IgD-negative memory B cell (primary cell): ENCODE measurements around the gene GFER. TPM values are rescaled to one million over a fixed set of nuclear protein-coding genes. Genes with fewer than 3 reads are reported as not detected.

ENCODE experiments used
- H3K27ac Mint-ChIP-seq, 3 donors: one replicate each; pipeline ENCODE4 v1.8.0; 2020 to 2022; ENCODE audit warnings: mild to moderate bottlenecking in 3 of 3, mixed read lengths in 3 of 3, moderate library complexity in 1 of 3
- H3K27me3 Mint-ChIP-seq: one replicate; pipeline ENCODE4 v1.8.0; 2021; ENCODE audit warnings: mixed read lengths
- H3K36me3 Mint-ChIP-seq: one replicate; pipeline ENCODE4 v1.8.0; 2020; ENCODE audit warnings: mild to moderate bottlenecking, mixed read lengths
- H3K4me1 Mint-ChIP-seq, 3 donors: one replicate each; pipeline ENCODE4 v1.8.0; 2020 to 2022; ENCODE audit warnings: mixed read lengths in 3 of 3, mild to moderate bottlenecking in 1 of 3
- H3K4me3 Mint-ChIP-seq, 4 donors: one replicate each; pipeline ENCODE4 v1.8.0; 2020 to 2022; ENCODE audit warnings: mild to moderate bottlenecking in 4 of 4, mixed read lengths in 4 of 4, moderate library complexity in 3 of 4
- H3K9me3 Mint-ChIP-seq, 3 donors: one replicate each; pipeline ENCODE4 v1.8.0; 2020 to 2021; ENCODE audit warnings: mixed read lengths in 3 of 3, mild to moderate bottlenecking in 1 of 3
- polyA plus RNA-seq: library from polyadenylated mRNA; unstranded; fragments of 300-500 nt; fragmentation: Illumina TruSeq; gene quantifications from one replicate; pipeline ENCODE4 v1.2.3, GENCODE V29; 2021

The GFER gene
- polyA plus RNA-seq, 1 donor from 2014 or later: 39.0 TPM

DNA sequence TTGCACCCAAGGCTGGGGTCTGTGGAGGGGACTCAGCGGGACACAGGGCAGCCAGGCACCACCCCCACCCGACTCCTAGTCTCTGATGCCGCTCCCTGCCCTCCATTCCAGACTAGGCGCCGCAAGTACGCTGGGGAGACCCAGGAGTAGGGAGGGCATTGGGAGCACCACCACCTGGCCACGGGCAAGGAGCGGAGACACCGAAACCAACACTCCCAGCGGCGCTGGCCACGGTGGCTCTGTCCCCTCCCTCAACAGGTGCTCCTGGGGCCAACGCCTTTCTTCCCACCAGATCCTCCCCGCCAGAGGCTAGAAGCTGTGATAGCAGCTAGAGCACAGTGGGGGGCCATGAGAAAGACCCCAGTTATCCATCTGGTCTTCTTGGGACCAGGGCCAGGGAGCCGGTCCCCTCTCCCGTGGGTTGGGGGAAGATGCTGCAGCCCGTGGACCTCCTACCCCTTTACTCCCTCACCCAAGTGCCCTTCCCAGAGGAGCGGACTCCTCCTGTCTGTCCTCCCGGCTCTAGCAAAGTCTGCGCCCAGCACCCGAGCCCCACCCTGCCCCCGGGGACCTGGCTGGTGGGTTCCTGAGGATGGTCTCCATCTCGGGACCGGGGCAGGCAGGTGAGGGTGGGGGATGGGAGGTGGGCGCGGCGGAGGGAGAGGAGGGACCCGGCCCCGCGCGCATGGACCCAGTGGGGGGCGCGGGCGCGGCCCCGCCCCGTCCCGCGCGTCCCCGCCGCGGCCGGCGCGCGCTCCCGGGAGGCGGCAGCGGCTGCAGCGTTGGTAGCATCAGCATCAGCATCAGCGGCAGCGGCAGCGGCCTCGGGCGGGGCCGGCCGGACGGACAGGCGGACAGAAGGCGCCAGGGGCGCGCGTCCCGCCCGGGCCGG lies 5.5 kb downstream of the GFER start, which contains the start of gene SYNGR3:
Gene SYNGR3 (plus strand): TSS at position 762 of the 892 bp plus-strand sequence. CDS start 133 bp downstream, outside the sequence.
- Mint-ChIP-seq H3K27me3 (no peaks in the 10 kb centered on the region), H3K4me3 (peak within 1 kb of the TSS; percentile 79 to 95 (median 90)), H3K27ac (peak within 1 kb of the TSS; percentile 95 to 99 (median 98)), H3K36me3 (no peaks in the 10 kb centered on the region), H3K4me1 (peaks cover 10 to 16% (median 13%) of the 10 kb centered on the region in 3 donors), H3K9me3 (no peaks in the 10 kb centered on the region)

DNA sequence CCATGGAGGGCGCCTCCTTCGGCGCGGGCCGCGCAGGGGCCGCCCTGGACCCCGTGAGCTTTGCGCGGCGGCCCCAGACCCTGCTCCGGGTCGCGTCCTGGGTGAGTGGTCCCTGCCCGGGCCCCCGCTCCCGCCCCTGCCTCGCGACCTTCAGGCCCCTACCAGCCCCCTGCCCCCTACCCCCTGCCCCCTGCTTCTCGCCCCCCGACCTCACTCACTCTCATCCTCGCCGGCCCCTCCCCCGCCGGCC lies 6.0 kb downstream of the GFER start:
- Mint-ChIP-seq H3K4me3 (no peak overlapping the region), H3K27me3 (no peaks in the 10 kb centered on the region), H3K9me3 (no peaks in the 10 kb centered on the region), H3K4me1 (peaks cover 10 to 13% (median 13%) of the 10 kb centered on the region in 3 donors), H3K36me3 (no peaks in the 10 kb centered on the region), H3K27ac (no peak overlapping the region)

DNA sequence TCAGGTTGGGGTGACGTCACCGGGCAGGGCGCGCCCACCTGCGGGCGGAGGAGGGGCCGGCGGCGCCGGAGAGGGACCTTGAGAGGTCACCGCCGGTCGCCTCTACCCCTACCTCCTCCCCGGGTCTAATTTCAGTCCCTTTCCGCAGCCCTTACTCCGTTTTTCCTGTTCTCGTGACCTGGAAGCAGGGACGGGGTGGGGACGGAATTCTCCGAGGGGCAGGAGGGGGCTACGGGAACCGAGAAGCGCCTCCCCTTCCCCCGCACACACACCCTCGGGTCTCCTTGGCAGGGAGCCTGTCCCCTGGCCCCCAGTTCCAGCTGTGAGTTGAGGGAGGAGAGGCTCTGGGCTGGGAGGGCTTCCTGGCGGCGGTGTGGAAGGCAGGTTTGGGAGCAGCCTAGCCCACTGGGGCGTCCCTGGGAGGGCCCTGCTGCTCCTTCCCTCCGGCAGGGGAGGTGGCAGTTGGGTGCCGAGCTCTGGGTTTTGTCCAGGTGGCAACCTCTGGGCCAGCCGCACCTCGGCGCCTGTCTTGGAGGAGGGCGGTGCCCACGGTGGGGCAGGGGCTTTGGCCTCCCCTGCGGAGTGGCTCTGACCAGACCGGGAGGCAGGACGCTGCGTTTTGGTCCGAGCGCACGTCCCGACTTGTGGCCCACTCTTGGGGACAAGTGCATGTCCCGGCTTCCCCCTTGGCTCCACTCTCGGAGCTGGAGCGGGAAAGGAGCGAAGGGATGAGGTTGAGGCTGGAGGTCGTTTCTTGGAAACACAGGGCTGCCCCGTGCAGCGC lies 6.5 kb downstream of the GFER start:
- peak overlapping the region; percentile 79 to 95 (median 92) for H3K4me3 Mint-ChIP-seq
- H3K36me3 Mint-ChIP-seq: no peaks in the 10 kb centered on the region
- H3K27me3 Mint-ChIP-seq: no peaks in the 10 kb centered on the region
- H3K4me1 Mint-ChIP-seq: peaks cover 10 to 13% (median 13%) of the 10 kb centered on the region in 3 donors
- H3K27ac Mint-ChIP-seq: peak overlapping the region; percentile 95 to 99 (median 98)
- H3K9me3 Mint-ChIP-seq: no peaks in the 10 kb centered on the region

DNA sequence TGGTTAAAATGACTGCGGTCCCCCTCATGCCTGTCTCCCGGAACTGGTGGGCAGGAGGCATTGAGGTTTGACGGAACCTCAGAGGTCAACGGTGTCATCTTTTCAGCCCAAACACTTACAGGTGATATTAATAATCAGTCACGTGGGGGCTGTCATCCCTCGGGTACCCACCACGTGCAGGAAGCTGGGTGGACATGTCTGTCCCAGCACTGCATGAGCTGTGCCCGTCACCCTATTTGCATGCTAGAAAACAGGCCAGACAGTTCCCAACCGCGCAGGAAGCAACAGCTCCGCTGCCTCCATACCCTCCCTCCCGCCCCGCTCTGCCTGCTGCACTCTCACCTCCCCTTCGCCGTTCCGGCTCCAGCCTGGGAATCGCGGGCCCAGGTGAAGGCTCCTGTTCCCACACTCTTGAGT lies 7.2 kb downstream of the GFER start:
- Mint-ChIP-seq H3K4me1 (peaks cover 10 to 13% (median 13%) of the 10 kb centered on the region in 3 donors), H3K27me3 (no peaks in the 10 kb centered on the region)

DNA sequence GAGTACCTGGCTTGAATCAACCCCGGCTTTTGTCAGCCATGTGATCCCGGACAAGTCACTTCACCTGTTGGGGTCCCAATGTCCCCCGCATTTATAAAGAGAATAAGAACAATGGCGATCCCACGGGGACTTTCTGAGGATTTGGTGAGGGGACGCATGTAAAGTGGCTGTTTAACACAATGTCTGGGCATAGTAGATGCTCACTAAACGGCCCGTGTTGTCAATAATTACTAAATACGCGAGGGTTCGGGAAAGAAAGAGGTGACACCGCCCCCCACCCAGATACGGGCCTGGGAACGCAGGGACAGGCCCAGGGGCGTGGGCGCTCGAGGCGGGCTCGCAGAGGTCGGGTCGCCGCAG lies 7.6 kb downstream of the GFER start:
- H3K36me3 Mint-ChIP-seq: no peaks in the 10 kb centered on the region
- H3K27ac Mint-ChIP-seq: peak overlapping the region; percentile 95 to 99 (median 98)
- peak overlapping the region; percentile 79 to 95 (median 92) for H3K4me3 Mint-ChIP-seq

More for the DNA sequence above, 7.2 kb downstream of the GFER start:
- H3K9me3 Mint-ChIP-seq: no peaks in the 10 kb centered on the region
- peak overlapping the region; percentile 95 to 99 (median 98) for H3K27ac Mint-ChIP-seq
- no peaks in the 10 kb centered on the region for H3K36me3 Mint-ChIP-seq
- peak overlapping the region; percentile 79 to 95 (median 92) for H3K4me3 Mint-ChIP-seq

DNA sequence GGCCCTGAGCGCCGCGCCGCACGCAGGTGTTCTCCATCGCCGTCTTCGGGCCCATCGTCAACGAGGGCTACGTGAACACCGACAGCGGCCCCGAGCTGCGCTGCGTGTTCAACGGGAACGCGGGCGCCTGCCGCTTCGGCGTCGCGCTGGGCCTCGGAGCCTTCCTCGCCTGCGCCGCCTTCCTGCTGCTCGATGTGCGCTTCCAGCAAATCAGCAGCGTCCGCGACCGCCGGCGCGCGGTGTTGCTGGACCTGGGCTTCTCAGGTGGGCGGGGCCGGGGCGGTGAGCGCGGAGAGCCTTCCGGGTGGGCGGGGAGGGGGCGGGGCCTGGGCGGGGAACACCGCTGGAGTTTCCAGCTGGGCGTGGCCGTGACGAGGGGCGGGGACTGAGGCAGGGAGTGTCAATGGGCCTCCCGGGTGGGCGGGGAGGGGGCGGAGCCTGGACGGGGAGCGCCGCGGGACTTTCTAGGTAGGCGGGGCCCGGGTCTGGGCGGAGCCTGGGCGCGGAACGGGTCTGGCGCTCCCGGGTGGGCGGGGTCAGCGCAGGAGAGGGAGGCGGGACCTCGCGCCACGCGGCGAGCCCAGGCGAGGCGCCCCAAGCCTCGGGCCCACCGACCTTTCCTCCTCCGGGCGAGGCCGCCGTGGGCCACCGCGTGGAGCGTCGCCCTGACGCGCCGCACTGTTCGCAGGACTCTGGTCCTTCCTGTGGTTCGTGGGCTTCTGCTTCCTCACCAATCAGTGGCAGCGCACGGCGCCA lies 8.1 kb downstream of the GFER start:
- Mint-ChIP-seq H3K4me1 (peaks cover 10 to 13% (median 13%) of the 10 kb centered on the region in 3 donors), H3K9me3 (no peaks in the 10 kb centered on the region), H3K27me3 (no peaks in the 10 kb centered on the region), H3K27ac (peak overlapping the region; percentile 95 to 99 (median 98)), H3K4me3 (peak overlapping the region; percentile 79 to 95 (median 92)), H3K36me3 (no peaks in the 10 kb centered on the region)

More for the DNA sequence above, 7.6 kb downstream of the GFER start:
- H3K4me1 Mint-ChIP-seq: peaks cover 10 to 13% (median 13%) of the 10 kb centered on the region in 3 donors
- no peaks in the 10 kb centered on the region for H3K9me3 Mint-ChIP-seq
- no peaks in the 10 kb centered on the region for H3K27me3 Mint-ChIP-seq

DNA sequence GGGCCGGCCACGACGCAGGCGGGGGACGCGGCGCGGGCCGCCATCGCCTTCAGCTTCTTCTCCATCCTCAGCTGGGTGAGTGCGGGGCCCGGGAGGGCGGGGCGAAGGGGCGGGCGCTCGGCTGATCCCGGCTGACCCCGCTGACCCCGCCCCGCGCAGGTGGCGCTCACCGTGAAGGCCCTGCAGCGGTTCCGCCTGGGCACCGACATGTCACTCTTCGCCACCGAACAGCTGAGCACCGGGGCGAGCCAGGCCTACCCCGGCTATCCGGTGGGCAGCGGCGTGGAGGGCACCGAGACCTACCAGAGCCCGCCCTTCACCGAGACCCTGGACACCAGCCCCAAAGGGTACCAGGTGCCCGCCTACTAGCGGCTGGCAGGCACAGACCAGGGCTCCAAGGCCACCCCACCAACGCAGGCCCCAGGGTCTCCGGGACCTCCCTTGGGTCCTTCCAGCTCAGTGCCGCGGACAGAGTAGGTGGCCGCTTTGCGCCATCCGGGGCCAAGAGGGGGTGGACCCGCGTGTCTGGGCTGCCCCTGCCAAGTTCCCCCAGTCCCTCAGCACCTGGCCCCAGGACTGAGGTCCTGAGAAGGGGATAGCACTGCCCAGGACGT lies 8.8 kb downstream of the GFER start:
- Mint-ChIP-seq H3K4me1 (peaks cover 10 to 13% (median 13%) of the 10 kb centered on the region in 3 donors), H3K36me3 (no peaks in the 10 kb centered on the region), H3K4me3 (no peak overlapping the region), H3K9me3 (no peaks in the 10 kb centered on the region), H3K27ac (peak overlapping the region in 2 of 3 donors; percentile 71 to 84), H3K27me3 (no peaks in the 10 kb centered on the region)

DNA sequence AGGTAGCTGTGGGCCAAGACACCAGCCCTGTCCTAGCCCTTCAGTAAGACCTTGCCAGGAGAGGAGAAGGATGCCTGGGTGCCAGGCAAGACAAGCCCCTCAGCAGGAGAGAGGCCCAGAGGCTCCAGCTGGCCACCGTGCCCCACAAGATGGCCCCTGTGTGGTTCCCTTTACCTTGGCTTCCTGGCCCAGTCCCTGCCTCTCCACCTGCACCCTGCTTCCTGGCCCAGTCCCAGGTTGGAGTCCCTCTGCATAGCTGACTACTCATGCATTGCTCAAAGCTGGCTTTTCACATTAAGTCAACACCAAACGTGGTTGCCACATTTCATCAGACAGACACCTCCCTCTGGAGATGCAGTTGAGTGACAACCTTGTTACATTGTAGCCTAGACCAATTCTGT lies 9.7 kb downstream of the GFER start:
- H3K36me3 Mint-ChIP-seq: peaks cover 1% of the 10 kb centered on the region
- peaks cover 10 to 13% (median 10%) of the 10 kb centered on the region in 3 donors for H3K4me1 Mint-ChIP-seq
- H3K4me3 Mint-ChIP-seq: peak overlapping the region in 2 of 4 donors; percentile 30 to 49
- no peaks in the 10 kb centered on the region for H3K27me3 Mint-ChIP-seq
- H3K9me3 Mint-ChIP-seq: no peaks in the 10 kb centered on the region
- H3K27ac Mint-ChIP-seq: peak overlapping the region; percentile 48 to 84 (median 71)

DNA sequence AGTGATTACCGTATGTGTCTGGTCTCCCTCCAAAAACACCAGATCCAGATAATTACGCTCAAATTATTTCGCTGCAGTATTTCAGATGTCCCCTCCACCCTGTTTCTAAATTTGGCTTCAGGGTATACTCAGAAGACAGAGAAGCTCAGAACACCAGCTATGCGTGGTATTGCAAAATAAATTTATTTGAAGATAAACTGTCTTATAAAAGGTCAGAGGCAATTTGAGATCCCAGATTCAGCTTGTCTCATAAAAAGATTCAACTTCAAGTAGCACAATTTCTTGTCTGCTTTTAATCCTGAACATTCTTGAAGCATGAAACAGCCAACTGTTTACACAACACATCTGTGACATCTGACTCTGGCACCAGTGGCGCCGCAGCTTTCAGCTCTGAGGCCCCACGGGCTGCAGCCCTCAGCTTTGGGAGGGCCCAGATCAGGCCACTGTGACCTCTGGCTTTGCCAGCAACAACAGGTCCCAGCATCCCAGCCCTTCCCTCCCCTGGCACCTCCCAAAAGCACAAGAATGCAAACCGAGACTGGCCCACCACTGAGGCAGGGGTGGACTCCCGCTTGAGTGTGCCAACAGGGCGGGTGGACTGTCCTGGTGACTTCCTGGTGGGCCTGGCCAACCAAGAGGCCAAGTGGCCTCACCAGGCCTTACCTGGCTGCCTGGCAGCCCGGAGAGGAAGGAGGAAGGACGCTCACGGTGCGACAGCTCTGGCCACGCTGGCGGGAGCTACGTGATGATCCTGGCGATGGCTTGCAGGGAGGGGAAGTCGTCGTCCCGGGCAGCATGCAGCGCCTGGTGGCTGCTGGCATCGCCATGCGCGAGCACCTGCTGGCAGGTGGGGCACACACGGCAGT lies 13.7 kb downstream of the GFER start:
- no peaks in the 10 kb centered on the region for H3K27me3 Mint-ChIP-seq
- H3K4me1 Mint-ChIP-seq: peaks cover 0 to 3% (median 2%) of the 10 kb centered on the region in 3 donors
- H3K9me3 Mint-ChIP-seq: no peaks in the 10 kb centered on the region
- H3K27ac Mint-ChIP-seq: peak overlapping the region in 2 of 3 donors; percentile 39 to 83
- H3K4me3 Mint-ChIP-seq: no peak overlapping the region
- peaks cover 1% of the 10 kb centered on the region for H3K36me3 Mint-ChIP-seq

DNA sequence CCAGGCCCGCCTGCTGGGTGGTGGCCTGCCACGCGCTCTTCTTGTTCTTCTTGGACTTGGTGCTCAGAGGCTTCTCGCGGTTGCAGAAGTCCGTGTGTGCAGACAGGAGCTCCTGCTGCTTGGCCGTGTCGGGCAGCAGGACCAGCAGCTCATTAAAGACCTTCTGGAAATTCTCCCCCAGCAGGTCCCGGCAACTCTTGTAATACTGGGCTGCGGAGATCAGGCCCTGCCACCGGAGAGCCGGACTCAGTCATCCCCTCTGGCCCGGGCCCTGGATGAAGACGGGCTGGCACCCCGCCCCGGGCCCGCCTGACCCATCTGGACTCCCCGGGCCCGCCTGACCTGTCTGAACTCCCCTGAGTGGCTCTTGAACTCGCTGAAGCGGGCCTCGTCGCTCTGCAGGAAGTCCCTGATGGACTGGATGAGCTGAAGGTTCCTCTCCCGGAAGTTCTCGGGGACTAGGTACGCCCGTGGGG lies 14.4 kb downstream of the GFER start:
- Mint-ChIP-seq H3K36me3 (peaks cover 1% of the 10 kb centered on the region), H3K4me3 (no peak overlapping the region), H3K27ac (peak overlapping the region in 2 of 3 donors; percentile 67 to 83)

DNA sequence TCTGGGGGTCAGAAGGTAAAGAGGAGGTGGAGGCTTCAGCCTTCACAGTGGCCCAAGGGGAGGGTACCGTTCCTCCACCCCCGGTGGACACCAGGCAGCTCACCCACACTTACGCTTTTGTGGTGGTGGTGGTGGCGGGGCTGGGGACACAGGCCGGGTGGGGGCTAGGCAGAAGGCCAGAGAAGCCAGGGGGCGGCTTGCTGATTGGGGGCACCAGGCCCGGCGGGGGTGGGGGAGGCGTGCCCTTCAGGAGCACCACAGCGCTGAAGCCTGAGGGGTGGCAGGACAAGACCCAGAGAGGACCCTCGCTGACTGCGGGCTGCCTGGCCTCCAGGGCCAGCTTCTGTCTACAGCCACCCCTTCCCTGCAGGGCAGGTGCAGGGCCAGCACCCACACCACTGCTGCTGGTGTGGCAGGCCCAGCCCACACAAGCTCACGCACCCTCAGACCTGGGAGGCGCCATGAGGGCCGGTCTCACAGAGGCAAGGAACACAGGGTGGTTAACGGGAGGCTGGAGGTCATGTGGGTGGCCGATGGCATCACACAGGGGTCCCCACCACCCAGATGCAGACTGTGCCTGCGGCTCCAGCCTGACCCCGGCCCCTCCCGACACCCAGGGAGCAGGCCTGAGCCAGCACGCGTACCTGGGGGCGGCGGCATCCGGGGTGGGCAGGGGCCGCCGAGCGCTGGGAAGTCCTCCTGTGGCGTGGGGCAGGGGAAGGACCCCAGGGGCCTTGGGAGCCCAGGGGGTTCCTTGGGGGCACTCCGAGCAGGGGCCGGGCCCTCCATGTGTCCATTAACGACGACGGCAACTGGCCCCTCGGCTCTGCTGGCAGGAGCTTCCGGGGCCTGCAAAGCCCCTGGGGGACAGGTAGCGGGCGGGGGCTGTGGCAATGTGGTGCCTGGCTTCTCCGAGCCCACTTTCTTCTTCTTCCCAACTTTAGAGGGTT lies 15.1 kb downstream of the GFER start:
- Mint-ChIP-seq H3K4me3 (no peak overlapping the region), H3K36me3 (peaks cover 1% of the 10 kb centered on the region), H3K27me3 (no peaks in the 10 kb centered on the region), H3K9me3 (no peaks in the 10 kb centered on the region), H3K4me1 (no peaks in the 10 kb centered on the region), H3K27ac (no peak overlapping the region)

More for the DNA sequence above, 14.4 kb downstream of the GFER start:
- Mint-ChIP-seq H3K27me3 (no peaks in the 10 kb centered on the region), H3K4me1 (peaks cover 0 to 3% (median 2%) of the 10 kb centered on the region in 3 donors), H3K9me3 (no peaks in the 10 kb centered on the region)

DNA sequence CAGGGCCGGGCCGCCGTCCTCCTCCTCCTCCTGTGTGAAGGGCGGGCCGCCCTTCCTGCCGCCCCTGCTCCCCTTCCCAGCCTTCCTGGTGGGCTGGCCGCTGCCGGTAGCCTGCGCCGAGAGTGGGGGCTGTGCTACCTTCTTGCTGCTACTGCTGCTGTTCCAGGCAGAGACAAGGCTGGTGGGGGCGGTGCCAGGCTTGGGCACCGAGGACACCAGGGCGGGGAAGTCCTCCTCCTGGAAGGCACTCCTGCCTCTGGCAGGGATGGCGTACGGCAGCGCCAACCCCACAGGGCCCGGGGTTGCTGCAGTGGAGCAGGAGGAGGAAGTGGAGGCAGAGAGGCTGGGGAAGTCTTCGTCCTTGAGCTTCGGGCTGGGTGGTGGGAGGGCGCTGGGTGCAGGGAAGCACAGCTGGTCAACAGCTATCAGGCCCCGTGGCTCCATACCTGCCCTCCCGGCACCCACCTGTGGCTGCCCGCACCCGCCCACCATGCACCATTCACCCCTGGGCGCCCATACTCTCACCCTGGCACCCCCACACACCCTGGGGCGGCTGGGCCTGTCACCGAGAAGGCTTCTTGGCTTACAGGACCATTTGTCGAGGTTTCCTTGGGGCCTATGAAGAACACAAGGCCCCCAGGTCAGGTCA lies 16.0 kb downstream of the GFER start:
- Mint-ChIP-seq H3K4me1 (no peaks in the 10 kb centered on the region), H3K36me3 (peaks cover 1% of the 10 kb centered on the region), H3K4me3 (no peak overlapping the region), H3K27me3 (no peaks in the 10 kb centered on the region), H3K9me3 (no peaks in the 10 kb centered on the region), H3K27ac (no peak overlapping the region)
